Measurements from ENCODE around the gene CCDC80.
"Not testable (repeated sequence)": the region's sequence is repeated elsewhere in the genome, so short reads cannot be mapped to it uniquely, and the experiment has no call there.

The CCDC80 gene

DNA sequence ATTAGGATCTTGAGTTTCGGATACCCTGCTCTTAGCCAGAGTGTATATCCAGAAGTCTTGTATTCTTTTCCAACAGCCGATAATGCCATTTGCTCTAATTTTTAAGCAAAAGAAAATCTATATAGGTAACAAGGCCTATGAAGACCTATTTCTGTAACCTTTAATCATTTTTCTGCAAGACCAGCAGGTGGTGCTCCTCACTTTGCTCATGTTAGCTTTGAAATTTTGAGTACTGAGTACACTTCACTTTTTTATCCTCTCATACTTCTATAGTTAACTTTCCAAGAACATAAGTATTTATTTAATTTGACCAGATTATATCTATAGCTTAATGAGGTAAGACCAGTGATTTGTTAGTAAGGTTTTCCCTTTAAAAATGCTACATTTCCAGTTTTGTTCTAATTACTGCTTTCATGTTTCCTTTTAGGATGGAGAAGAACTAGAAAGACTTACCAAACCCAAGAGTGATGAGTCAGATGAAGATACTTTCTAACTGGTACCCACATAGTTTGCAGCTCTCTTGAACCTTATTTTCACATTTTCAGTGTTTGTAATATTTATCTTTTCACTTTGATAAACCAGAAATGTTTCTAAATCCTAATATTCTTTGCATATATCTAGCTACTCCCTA lies 58.6 kb downstream of the CCDC80 start:
- DNase-seq = peak; percentile 21

DNA sequence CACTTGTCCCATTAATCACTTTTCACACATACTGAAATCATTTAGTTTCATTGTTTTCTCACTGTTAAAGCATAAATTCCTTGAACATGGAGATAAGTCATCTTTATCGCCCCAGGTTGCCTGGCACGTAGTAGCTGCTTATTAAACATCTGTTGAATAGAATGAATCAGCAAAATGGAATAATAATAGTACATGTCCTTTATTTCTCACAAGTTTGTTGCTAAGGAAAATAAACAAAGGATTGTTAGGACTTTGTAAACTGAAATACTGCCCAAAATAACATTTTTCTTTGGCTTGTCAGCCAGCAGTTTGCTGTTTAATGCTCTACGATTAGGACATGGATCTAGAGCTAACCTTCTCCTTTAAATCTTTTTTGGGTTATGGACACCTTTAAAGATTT lies 61.2 kb downstream of the CCDC80 start:
- no peak for DNase-seq

DNA sequence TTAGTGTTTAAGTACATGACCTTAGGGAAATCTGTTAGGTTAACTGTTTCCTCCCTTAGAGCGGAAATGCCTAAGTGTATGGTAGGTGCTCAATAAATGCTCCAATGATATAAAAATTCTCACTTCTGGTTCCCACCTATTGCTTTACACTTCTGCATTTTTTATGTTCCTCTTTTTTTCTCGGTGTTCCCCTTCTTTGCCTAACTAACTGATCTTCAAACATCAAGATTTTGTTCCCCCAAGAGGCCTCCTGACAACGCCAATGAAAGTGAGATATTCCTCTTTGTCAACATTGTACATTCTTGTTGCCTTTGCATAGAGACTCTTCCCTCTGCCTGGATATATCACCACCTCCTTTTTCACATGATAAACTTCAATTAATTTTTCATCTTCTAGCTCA lies 61.7 kb downstream of the CCDC80 start:
- no peak for DNase-seq

DNA sequence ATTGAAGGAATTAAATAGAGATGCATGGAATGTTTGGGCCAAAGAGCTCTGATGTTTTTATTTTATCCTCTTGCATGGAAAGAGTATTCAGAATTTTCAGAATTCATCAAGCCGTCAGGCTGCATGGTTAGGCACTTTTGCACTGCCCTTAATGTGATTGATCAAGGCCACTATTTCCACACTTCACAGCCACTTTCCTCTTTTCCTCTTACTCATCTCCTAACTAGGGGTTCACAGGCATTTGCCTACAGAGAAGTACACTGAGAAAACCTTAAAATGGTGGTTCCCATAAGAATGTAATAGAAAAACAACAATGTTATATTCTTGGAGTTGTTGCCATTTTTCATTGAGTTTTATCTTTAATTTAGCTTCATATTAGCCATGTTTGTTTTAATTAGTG lies 68.2 kb downstream of the CCDC80 start:
- no peak for DNase-seq

DNA sequence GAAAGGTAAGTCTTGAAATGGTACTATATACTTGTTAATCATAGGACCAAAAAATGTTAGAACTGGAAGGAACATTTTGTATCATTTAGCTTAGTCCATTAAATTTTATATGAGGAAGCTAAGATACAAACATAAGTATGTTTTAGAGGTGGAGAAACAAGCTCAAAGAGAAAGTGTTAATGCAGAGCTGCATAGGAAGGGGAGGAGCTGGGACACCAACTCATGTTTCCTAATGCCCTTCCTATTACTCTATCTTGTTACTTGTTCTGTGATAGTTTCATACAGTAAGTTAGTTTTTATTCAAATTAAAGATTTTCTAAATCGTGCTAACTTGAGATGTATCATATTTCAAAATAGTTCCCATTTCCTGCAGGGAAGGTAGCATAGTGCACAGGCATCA lies 71.7 kb downstream of the CCDC80 start:
- no peak for DNase-seq

DNA sequence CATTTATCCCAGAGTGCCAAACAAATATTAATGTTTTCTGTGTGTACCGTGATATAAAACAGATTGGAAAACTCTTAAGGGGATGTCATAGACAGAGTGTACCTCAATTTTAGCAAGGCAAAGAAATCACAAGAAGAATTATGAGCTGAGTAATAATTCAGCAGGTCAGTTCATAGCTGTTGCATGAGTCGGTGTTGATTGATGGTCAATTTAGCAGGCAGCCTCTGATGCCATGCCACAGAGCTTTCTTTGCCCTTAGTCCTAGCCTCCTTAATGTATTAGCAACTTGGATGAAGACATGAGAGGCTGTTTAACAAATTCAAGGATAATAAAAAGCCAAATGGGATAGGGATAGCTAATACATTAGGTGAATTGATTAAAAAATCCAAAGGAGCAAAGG lies 72.3 kb downstream of the CCDC80 start:
- no peak for DNase-seq

DNA sequence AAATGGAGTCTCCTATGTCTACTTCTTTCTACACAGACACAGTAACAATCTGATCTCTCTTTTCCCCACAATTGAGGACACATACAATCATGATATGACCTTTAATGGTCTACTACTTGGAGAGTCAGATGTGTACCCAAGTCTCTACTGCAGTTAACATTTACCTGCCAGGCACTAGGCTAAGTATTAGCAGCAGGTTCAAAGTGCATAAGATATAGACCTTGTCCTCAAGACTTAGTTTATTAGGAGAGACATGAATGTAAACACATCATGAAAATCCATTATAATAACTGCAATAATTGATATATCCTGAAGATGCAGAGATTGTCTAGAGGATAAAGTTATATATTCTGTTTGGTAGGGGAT lies 76.0 kb downstream of the CCDC80 start:
- DNase-seq = no peak

DNA sequence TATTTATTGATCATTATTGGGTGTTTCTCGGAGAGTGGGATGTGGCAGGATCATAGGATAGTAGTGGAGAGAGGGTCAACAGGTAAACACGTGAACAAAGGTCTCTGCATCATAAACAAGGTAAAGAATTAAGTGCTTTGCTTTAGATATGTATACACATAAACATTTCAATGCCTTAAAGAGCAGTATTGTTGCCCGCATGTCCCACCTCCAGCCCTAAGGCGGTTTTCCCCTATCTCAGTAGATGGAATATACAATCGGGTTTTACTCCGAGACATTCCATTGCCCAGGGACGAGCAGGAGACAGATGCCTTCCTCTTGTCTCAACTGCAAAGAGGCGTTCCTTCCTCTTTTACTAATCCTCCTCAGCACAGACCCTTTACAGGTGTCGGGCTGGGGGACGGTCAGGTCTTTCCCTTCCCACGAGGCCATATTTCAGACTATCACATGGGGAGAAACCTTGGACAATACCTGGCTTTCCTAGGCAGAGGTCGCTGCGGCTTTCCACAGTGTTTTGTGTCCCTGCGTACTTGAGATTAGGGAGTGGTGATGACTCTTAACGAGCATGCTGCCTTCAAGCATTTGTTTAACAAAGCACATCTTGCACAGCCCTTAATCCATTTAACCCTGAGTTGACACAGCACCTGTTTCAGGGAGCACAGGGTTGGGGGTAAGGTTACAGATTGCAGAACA lies 76.5 kb downstream of the CCDC80 start:
- not testable (repeated sequence) for DNase-seq

DNA sequence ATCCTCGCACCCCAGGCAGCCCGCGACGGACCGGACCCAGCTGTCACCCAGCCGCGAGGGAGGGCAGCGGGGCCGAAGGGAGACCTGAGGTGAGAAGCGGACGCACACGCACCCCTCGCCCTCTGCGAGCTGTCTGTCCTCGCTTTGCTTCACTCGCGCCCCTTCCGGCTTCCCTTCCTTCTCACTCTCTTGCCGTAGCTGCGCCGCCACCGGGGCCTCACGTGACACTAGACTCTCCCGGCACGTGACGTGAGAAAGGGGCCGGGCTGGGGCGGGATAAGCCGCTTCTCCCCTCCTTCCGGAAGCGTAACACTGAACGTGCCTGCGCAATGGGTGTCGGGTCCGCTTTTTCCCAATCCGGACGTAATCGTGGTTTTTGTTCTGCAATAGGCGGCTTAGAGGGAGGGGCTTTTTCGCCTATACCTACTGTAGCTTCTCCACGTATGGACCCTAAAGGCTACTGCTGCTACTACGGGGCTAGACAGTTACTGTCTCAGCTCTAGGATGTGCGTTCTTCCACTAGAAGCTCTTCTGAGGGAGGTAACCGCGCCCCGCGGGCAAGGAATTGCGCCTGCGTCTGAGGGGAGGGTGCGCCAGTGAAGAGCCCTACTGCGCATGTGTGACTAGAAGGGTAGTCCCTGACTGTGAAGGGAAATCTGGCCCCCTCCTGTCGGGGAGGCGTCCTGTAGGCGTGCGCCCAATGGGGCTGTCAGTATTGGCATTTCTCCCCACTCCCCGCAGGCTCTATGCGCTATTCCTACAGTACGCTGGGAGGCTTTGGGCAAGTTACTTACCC lies 79.0 kb downstream of the CCDC80 start, which contains the start of the genes ATG3 and SLC35A5:
Gene ATG3 (minus strand): TSS at position 229 of the 796 bp plus-strand sequence. CDS start 434 bp downstream, outside the sequence.
Gene SLC35A5 (plus strand): TSS at position 312 of the 796 bp plus-strand sequence. CDS start 1,359 bp downstream, outside the sequence.
- DNase-seq = peak; percentile 99

DNA sequence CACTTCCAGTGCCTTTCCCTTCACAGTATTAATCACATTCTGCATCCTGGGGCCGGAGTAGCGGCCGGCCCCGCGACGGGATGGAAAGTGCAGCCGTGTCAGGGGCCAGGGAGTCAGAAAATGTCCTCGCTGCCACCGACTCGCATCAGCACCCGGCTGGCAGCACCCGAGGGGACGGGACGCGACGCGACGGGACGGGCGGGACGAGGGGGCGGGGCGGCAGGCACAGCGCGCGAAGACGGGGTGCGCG lies 79.5 kb downstream of the CCDC80 start:
- peak; percentile 82 for DNase-seq

DNA sequence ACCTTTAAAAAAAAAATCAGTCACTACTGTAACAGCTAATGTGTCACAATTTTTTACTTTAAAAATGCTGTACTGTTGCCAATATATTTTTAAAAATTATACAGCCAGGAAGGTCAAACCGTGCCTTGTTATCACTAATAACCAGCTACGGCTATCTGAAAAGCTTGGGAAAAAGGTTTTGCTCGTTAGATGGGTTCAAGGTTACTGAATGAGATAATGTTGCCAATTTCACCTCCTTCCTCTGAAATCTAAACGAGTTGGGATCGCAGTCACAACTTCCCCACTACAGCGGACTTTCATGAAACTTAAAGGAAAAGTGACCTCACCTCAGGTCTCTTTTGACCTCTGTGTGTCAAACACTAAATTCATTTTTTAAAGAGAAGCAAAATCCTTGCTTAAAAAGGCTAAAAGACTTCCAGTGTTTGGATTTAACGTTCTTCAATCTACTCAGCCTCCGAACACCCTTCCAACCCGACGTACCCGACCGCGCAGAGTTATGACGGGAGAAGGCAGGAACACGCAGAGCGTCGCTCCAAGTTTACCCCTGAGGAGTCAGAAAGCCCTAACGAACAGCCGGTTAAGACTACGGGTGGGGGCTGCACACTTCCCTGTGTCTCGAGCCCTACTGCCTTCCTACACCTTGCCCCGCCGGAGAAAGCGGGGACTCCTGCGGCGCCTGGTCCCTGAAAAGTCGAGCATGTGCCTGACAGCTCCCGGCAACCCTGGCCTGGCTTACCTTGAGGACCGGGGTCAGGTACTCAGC lies 80.0 kb downstream of the CCDC80 start:
- DNase-seq = peak; percentile 78

DNA sequence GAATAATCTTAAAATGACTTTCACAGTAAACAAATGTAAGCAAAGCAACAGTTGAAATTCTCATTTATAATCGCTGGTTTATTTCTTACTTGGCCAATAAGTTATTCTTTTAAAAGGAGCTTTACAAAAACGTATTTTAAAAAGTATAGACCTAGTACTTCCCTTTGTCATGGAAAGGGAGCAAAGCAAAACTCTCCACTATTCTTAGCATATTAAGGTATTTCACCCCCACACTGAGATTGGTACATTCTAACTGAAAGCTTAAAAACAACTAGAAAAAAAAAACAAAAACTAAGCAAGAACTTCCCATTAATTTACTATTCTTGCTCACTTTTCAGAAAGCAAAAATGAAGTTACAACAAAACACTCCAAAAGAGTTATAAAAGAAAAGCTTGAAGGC lies 80.6 kb downstream of the CCDC80 start:
- no peak for DNase-seq

DNA sequence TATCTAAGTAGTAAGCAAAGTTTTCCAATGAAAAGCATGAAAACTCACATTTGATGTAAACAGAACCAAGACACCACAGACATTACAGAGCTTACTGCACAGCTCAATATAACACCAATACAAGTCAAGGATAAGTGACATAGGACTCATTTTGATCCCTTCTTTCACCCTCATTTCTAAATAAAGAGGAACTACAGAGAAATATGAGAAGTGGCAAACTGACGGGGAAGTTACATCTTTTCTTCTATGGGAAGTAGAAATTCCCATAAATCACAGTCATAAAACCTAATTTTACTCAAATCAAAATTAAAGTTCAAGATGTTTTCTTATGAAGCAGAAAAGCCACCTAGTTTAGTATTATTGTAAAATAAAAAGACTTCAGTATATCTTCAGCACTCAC lies 83.0 kb downstream of the CCDC80 start:
- DNase-seq = no peak

DNA sequence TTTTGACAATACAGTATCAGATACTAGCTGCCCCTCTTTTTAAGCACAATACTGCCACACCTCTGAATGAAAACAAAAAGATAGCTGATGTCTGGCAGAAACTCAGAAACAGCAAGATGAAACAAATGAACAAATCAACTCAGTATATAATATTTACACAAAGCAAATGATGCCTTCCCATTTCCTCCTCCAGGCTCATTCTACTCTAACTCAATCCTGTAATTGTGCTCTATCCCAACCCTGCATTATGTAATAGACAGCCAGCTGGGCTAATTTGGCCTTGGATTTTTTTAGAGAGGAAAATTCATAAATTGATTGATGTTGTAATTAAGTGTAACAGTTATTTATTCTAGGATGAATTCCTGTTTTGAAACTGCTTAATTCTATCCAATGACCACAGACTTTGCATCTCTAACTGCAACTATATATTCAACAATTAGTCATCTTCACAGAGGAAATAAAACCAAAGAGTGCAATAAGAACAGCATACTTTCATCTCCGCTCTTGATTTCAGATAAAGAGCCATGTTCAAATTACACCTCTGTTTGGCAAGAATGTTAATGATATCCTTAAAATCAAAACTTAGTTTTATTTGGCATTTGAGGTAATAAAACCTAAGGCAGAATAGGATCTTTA lies 85.3 kb downstream of the CCDC80 start:
- peak; percentile 7 for DNase-seq

DNA sequence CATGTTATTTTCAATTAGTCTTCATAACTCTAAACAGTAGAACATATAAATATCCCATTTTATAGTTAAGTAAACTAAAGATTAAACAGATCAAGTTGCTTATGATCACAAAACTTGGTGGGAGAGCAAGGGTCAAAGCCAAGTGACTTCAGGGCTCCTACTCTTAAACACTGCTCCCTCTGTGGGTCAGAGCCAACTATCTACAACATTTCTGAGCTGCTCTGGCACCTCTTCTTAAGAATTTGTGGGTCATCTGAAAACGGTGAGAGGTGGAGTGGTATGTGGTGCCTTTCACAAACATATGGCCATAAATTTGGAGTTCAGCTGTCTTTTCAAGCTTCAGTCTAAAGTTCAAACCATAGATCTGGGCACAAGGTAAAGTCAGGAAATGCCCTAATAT lies 90.1 kb downstream of the CCDC80 start:
- no peak for DNase-seq
